Hepatocyte (in vitro differentiated cells): ENCODE data around the gene SLC40A1. TPM values are rescaled to one million over a fixed set of nuclear protein-coding genes. Genes with fewer than 3 reads are reported as not detected.

Experiments
- DNase-seq: peaks from one replicate; pipeline ENCODE4 v3.0.0-alpha.2; 2016; ENCODE audit warnings: low spot score
- H2AFZ ChIP-seq: fragments of 200-600 bp; sonication (generic); 2 replicates; pipeline ENCODE4 v1.6.0; 2016; ENCODE audit warnings: antibody characterized with exemption, mild to moderate bottlenecking
- H3K27ac ChIP-seq: fragments of 200-600 bp; sonication (generic); 2 replicates; pipeline ENCODE4 v1.5.1; 2016; ENCODE audit warnings: mild to moderate bottlenecking
- H3K27me3 ChIP-seq: fragments of 200-600 bp; sonication (generic); 2 replicates; pipeline ENCODE4 v1.6.1; 2016
- H3K36me3 ChIP-seq: fragments of 200-600 bp; sonication (generic); replicated peaks from 2 replicates; pipeline ENCODE4 v1.5.1; 2016; ENCODE audit warnings: low read depth; ENCODE audit not compliant: insufficient read depth
- H3K4me1 ChIP-seq: fragments of 200-600 bp; sonication (generic); 2 replicates; pipeline ENCODE4 v1.5.1; 2016; ENCODE audit warnings: mild to moderate bottlenecking, moderate library complexity; ENCODE audit not compliant: insufficient read depth
- H3K4me2 ChIP-seq: fragments of 200-600 bp; sonication (generic); 2 replicates; pipeline ENCODE4 v1.6.0; 2016
- H3K4me3 ChIP-seq: fragments of 200-600 bp; sonication (generic); 2 replicates; pipeline ENCODE4 v1.5.1; 2016; ENCODE audit warnings: mild to moderate bottlenecking
- H3K79me2 ChIP-seq: fragments of 200-600 bp; sonication (generic); 2 replicates; pipeline ENCODE4 v1.6.0; 2017; ENCODE audit warnings: mild to moderate bottlenecking
- H3K9me2 ChIP-seq: fragments of 200-600 bp; sonication (generic); replicated peaks from 2 replicates; pipeline ENCODE4 v1.6.0; 2017; ENCODE audit warnings: mild to moderate bottlenecking; ENCODE audit not compliant: insufficient read depth
- H3K9me3 ChIP-seq: fragments of 200-600 bp; sonication (generic); 2 replicates; pipeline ENCODE4 v1.5.1; 2016; ENCODE audit warnings: low read depth, mild to moderate bottlenecking
- H4K20me1 ChIP-seq: fragments of 200-600 bp; sonication (generic); 2 replicates; pipeline ENCODE4 v1.6.0; 2016; ENCODE audit warnings: mild to moderate bottlenecking; ENCODE audit not compliant: insufficient read depth, poor library complexity, severe bottlenecking
- EZH2 ChIP-seq: fragments of 200-600 bp; sonication (generic); IDR thresholded peaks from 2 replicates; pipeline ENCODE4 v1.6.1; 2016; ENCODE audit warnings: antibody characterized with exemption, mild to moderate bottlenecking, borderline replicate concordance
- EZH2phosphoT487 ChIP-seq: fragments of 200-600 bp; sonication (generic); IDR thresholded peaks from one replicate; pipeline ENCODE4 v1.6.1; 2018; ENCODE audit warnings: antibody characterized with exemption, mild to moderate bottlenecking, low read depth, moderate library complexity; ENCODE audit not compliant: unreplicated experiment, severe bottlenecking
- WGBS: methylation state at CpG from one replicate; pipeline ENCODE4 v1.1.6; 2016; ENCODE audit warnings: low lambda C conversion rate; ENCODE audit errors: missing lambda C conversion rate; 5-methylcytosine and 5-hydroxymethylcytosine counted together
- polyA plus RNA-seq: library from polyadenylated mRNA; unstranded; fragments of >200 nt; fragmentation: Nextera tagmentation; extraction: Ambion mirVana; gene quantifications from 2 replicates; pipeline ENCODE4 v1.2.1, GENCODE V29; 2016
- total RNA-seq: library from RNA; depleted of rRNA; stranded (reverse); fragments of >200 nt; gene quantifications from 2 replicates; pipeline ENCODE4 v1.2.3, GENCODE V29; 2014
- TF ChIP-seq, protein P1 (sequence below): fragments of 200-600 bp; sonication (generic); IDR thresholded peaks from 2 replicates; pipeline ENCODE4 v1.5.1; 2016; ENCODE audit warnings: antibody characterized with exemption, mild to moderate bottlenecking; ENCODE audit not compliant: poor library complexity

The SLC40A1 gene
- total and polyA plus RNA-seq, 2 experiments from 2014 or later: 186 to 225 TPM

- TF ChIP-seq EZH2phosphoT487: no peak
- no peak for TF ChIP-seq EZH2
- TF ChIP-seq, protein P1, sequence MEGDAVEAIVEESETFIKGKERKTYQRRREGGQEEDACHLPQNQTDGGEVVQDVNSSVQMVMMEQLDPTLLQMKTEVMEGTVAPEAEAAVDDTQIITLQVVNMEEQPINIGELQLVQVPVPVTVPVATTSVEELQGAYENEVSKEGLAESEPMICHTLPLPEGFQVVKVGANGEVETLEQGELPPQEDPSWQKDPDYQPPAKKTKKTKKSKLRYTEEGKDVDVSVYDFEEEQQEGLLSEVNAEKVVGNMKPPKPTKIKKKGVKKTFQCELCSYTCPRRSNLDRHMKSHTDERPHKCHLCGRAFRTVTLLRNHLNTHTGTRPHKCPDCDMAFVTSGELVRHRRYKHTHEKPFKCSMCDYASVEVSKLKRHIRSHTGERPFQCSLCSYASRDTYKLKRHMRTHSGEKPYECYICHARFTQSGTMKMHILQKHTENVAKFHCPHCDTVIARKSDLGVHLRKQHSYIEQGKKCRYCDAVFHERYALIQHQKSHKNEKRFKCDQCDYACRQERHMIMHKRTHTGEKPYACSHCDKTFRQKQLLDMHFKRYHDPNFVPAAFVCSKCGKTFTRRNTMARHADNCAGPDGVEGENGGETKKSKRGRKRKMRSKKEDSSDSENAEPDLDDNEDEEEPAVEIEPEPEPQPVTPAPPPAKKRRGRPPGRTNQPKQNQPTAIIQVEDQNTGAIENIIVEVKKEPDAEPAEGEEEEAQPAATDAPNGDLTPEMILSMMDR: no peak
- peak; percentile 53 for DNase-seq
- Histone ChIP-seq H3K4me3 (peak overlapping the region; percentile 83), H3K36me3 (no peaks in the 10 kb centered on the region), H2AFZ (peak overlapping the region; percentile 92), H3K4me2 (peak overlapping the region; percentile 90), H4K20me1 (no peaks in the 10 kb centered on the region), H3K9me2 (no peaks in the 10 kb centered on the region), H3K4me1 (peaks cover 19% of the 10 kb centered on the region), H3K9me3 (no peaks in the 10 kb centered on the region), H3K27me3 (no peaks in the 10 kb centered on the region), H3K79me2 (peaks cover 36% of the 10 kb centered on the region), H3K27ac (peak overlapping the region; percentile 96)
- 12% methylated on average over 18 of the region's 22 CpGs for WGBS
Measured at GRCh38 chr2:189581354-189582139, 961 bp upstream of the SLC40A1 start.

- Histone ChIP-seq H3K4me1 (peaks cover 29% of the 10 kb centered on the region), H3K27me3 (no peaks in the 10 kb centered on the region), H4K20me1 (no peaks in the 10 kb centered on the region), H3K9me3 (no peaks in the 10 kb centered on the region), H3K79me2 (peaks cover 45% of the 10 kb centered on the region), H3K4me2 (peak overlapping the region; percentile 90), H3K36me3 (no peaks in the 10 kb centered on the region), H3K9me2 (no peaks in the 10 kb centered on the region), H3K27ac (peak overlapping the region; percentile 96), H2AFZ (peak overlapping the region; percentile 69), H3K4me3 (peak overlapping the region; percentile 83)
- TF ChIP-seq EZH2 (no peak), EZH2phosphoT487 (no peak)
- TF ChIP-seq, protein P1: no peak
- 2% methylated on average over 13 of the region's 13 CpGs for WGBS
- DNase-seq: peak; percentile 35
Measured at GRCh38 chr2:189580241-189580651, 340 bp downstream of the SLC40A1 start.

- Histone ChIP-seq H3K4me3 (peak overlapping the region; percentile 83), H2AFZ (peak overlapping the region; percentile 69), H4K20me1 (no peaks in the 10 kb centered on the region), H3K4me1 (peaks cover 34% of the 10 kb centered on the region), H3K27ac (peak overlapping the region; percentile 96), H3K9me2 (no peaks in the 10 kb centered on the region), H3K79me2 (peaks cover 45% of the 10 kb centered on the region), H3K4me2 (peak overlapping the region; percentile 90), H3K27me3 (no peaks in the 10 kb centered on the region), H3K36me3 (no peaks in the 10 kb centered on the region), H3K9me3 (no peaks in the 10 kb centered on the region)
- WGBS: 60% methylated on average over 11 of the region's 11 CpGs
- peak; percentile 34 for DNase-seq
- TF ChIP-seq EZH2phosphoT487 (no peak), EZH2 (no peak)
- TF ChIP-seq, protein P1: no peak
Measured at GRCh38 chr2:189579585-189580186, 900 bp downstream of the SLC40A1 start.
